Naive thymus-derived CD4-positive, alpha-beta T cell (primary cell): ENCODE measurements around the gene SVOPL. TPM values are rescaled to one million over a fixed set of nuclear protein-coding genes. Genes with fewer than 3 reads are reported as not detected.

ENCODE experiments used
- ATAC-seq: fragments of 150-1000 bp; cut with Tn5 transposase; 2 replicates; pipeline ENCODE4 v1.10.0; 2021; ENCODE audit warnings: mild to moderate bottlenecking, moderate library complexity
- CTCF ChIA-PET: fragments of 350-600 bp; sonication (Branson Sonifier 250); formaldehyde crosslinking; loops from one replicate; lab custom pipeline; 2021; ENCODE audit warnings: antibody characterized with exemption; lab: Charles Lee
- POLR2A ChIA-PET: fragments of 350-600 bp; sonication (Branson Sonifier 250); formaldehyde crosslinking; loops from one replicate; lab custom pipeline; 2021; ENCODE audit warnings: antibody characterized with exemption, inconsistent platforms; lab: Charles Lee
- DNase-seq, 9 donors: peaks; one replicate each; pipeline versions ENCODE4 v3.0.0 to v3.0.0-alpha.2; 2020 to 2022; ENCODE audit warnings: mixed read lengths in 1 of 9
- H3K27ac ChIP-seq: one replicate; pipeline ENCODE4 v1.7.0; 2013; ENCODE audit warnings: mild to moderate bottlenecking, low read depth, low read length, moderate library complexity
- H3K27me3 ChIP-seq, 2 donors: one replicate each; pipeline ENCODE4 v1.7.0; 2013; ENCODE audit warnings: low read length in 2 of 2, mild to moderate bottlenecking in 2 of 2, moderate library complexity in 2 of 2; ENCODE audit not compliant: control insufficient read depth in 2 of 2, insufficient read depth in 2 of 2
- H3K36me3 ChIP-seq, 3 experiments: 1 replicate in 2 of 3; 2 replicates in 1 of 3; pipeline ENCODE4 v1.7.0; 2013; ENCODE audit warnings: low read length in 3 of 3, mild to moderate bottlenecking in 3 of 3, moderate library complexity in 1 of 3; ENCODE audit not compliant: insufficient read depth in 3 of 3, control insufficient read depth in 2 of 3
- H3K4me1 ChIP-seq, 2 donors: one replicate each; pipeline ENCODE4 v1.7.0; 2013; ENCODE audit warnings: low read length in 2 of 2, mild to moderate bottlenecking in 2 of 2, moderate library complexity in 1 of 2; ENCODE audit not compliant: control insufficient read depth in 2 of 2, insufficient read depth in 2 of 2
- H3K4me3 ChIP-seq: 2 replicates; pipeline ENCODE4 v1.7.0; 2013; ENCODE audit warnings: mild to moderate bottlenecking, low read length
- H3K9me3 ChIP-seq, 3 experiments: 1 replicate in 2 of 3; 2 replicates in 1 of 3; pipeline ENCODE4 v1.7.0; 2013; ENCODE audit warnings: low read length in 3 of 3; ENCODE audit not compliant: control insufficient read depth in 2 of 3
- H3K27ac Mint-ChIP-seq, 9 donors: one replicate each; pipeline ENCODE4 v1.8.0; 2020 to 2022; ENCODE audit warnings: mixed read lengths in 9 of 9, mild to moderate bottlenecking in 8 of 9, moderate library complexity in 5 of 9, inconsistent platforms in 2 of 9
- H3K27me3 Mint-ChIP-seq, 5 donors: one replicate each; pipeline ENCODE4 v1.8.0; 2021 to 2022; ENCODE audit warnings: mixed read lengths in 5 of 5, mild to moderate bottlenecking in 1 of 5
- H3K36me3 Mint-ChIP-seq, 5 donors: one replicate each; pipeline ENCODE4 v1.8.0; 2020 to 2022; ENCODE audit warnings: mixed read lengths in 5 of 5, mild to moderate bottlenecking in 3 of 5, inconsistent platforms in 1 of 5
- H3K4me1 Mint-ChIP-seq, 7 donors: one replicate each; pipeline ENCODE4 v1.8.0; 2020 to 2022; ENCODE audit warnings: mixed read lengths in 7 of 7, mild to moderate bottlenecking in 3 of 7, inconsistent platforms in 1 of 7
- H3K4me3 Mint-ChIP-seq, 10 donors: one replicate each; pipeline ENCODE4 v1.8.0; 2020 to 2022; ENCODE audit warnings: mild to moderate bottlenecking in 10 of 10, mixed read lengths in 10 of 10, moderate library complexity in 6 of 10, inconsistent platforms in 2 of 10
- H3K9me3 Mint-ChIP-seq, 11 donors: one replicate each; pipeline ENCODE4 v1.8.0; 2020 to 2022; ENCODE audit warnings: mixed read lengths in 11 of 11, mild to moderate bottlenecking in 4 of 11, inconsistent platforms in 1 of 11, moderate library complexity in 1 of 11
- intact Hi-C, 2 donors: fragments of 100-400 bp; cut with micrococcal nuclease; formaldehyde crosslinking; loops; one replicate each; pipeline ENCODE4 v1.15.1; 2023
- polyA plus RNA-seq, 2 donors: library from polyadenylated mRNA; unstranded; fragments of 300-500 nt; fragmentation: Illumina TruSeq; gene quantifications; one replicate each; pipeline ENCODE4 v1.2.3, GENCODE V29; 2021
- total RNA-seq, 6 experiments: library from RNA in 5 of 6; stranded (reverse) in 5 of 6; gene quantifications; 1 replicate in 5 of 6; 2 replicates in 1 of 6; pipeline ENCODE4 v1.2.3 and lab custom pipeline; 2021 to 2026

The SVOPL gene
- total and polyA plus RNA-seq, 7 experiments from 2014 or later = 0.47 to 0.74 (median 0.64) TPM; not detected in 4

GRCh38 chr7:138584283-138584682 is 116.9 kb downstream of the SVOPL start:
- DNase-seq (no peak), ATAC-seq (no peak)
- H3K27ac ChIP-seq = no peak overlapping the region
- H3K27me3 ChIP-seq = no peaks in the 10 kb centered on the region
- H3K4me1 ChIP-seq = no peaks in the 10 kb centered on the region
- Mint-ChIP-seq H3K27ac (peak overlapping the region in 2 of 9 donors; percentile 0 to 34), H3K36me3 (peaks cover 7 to 70% (median 50%) of the 10 kb centered on the region in 5 donors), H3K9me3 (no peaks in the 10 kb centered on the region), H3K4me3 (no peak overlapping the region), H3K4me1 (peaks cover 0 to 4% (median 0%) of the 10 kb centered on the region in 7 donors), H3K27me3 (no peaks in the 10 kb centered on the region)
- intact Hi-C loops = loop anchor here in 1 of 2 donors (5.0 kb wide), 1 partner anchor 122 kb away; the partner anchor contains the start of gene TRIM24
- ChIA-PET POLR2A (no interaction called here), CTCF (no interaction called here)
- H3K4me3 ChIP-seq = no peak overlapping the region
- H3K36me3 ChIP-seq = peaks cover 9 to 33% (median 10%) of the 10 kb centered on the region in 3 experiments
- H3K9me3 ChIP-seq = no peaks in the 10 kb centered on the region

DNA sequence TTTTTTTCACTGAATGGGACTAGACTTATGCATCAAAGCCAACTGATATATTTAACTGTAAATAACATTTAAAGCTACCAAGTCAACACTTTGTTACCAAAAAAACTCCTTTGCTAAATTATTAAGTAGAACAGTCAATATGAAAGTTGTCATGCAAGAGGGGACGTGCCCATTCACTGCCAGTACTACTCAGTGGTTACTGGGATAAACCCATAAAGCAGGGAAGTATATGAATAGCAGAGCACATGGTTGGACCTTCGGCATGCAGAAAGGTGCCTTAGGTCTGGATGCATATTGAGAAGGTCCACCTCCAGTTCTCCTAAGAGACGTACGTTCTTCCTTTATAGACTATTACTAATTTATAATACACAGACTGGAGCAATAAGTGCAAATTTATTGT is 120.1 kb downstream of the SVOPL start:
- Mint-ChIP-seq H3K9me3 (no peaks in the 10 kb centered on the region), H3K27me3 (no peaks in the 10 kb centered on the region), H3K36me3 (peaks cover 8 to 80% (median 58%) of the 10 kb centered on the region in 5 donors), H3K27ac (no peak overlapping the region), H3K4me3 (no peak overlapping the region), H3K4me1 (no peaks in the 10 kb centered on the region)
- Histone ChIP-seq H3K36me3 (peaks cover 9 to 43% (median 10%) of the 10 kb centered on the region in 3 experiments), H3K4me1 (no peaks in the 10 kb centered on the region), H3K4me3 (no peak overlapping the region), H3K27ac (no peak overlapping the region), H3K9me3 (no peaks in the 10 kb centered on the region), H3K27me3 (no peaks in the 10 kb centered on the region)
- POLR2A ChIA-PET = no interaction called here
- intact Hi-C loops = loop anchor here in 1 of 2 donors (5.0 kb wide), 1 partner anchor 119 kb away; the partner anchor contains the start of gene TRIM24
- CTCF ChIA-PET = interaction anchor here (0.7 kb wide), 1 partner anchor 272 kb away, joined by 5 read pairs; no protein-coding TSS in a partner anchor
- ATAC-seq (no peak), DNase-seq (no peak)

- POLR2A ChIA-PET = interaction anchor here (0.7 kb wide), 1 partner anchor 19 kb away, joined by 3 read pairs; no protein-coding TSS in a partner anchor
- Mint-ChIP-seq H3K27me3 (no peaks in the 10 kb centered on the region), H3K4me3 (no peak overlapping the region), H3K9me3 (no peaks in the 10 kb centered on the region), H3K27ac (peak overlapping the region in 1 of 9 donors; percentile 49), H3K36me3 (peaks cover 5 to 74% (median 54%) of the 10 kb centered on the region in 5 donors), H3K4me1 (peaks cover 0 to 12% (median 6%) of the 10 kb centered on the region in 7 donors)
- no peaks in the 10 kb centered on the region for H3K4me1 ChIP-seq
- intact Hi-C loops = loop anchor here in 1 of 2 donors (5.0 kb wide), 1 partner anchor 117 kb away; the partner anchor contains the start of gene TRIM24
- DNase-seq (no peak), ATAC-seq (no peak)
- H3K36me3 ChIP-seq = peaks cover 9 to 44% (median 10%) of the 10 kb centered on the region in 3 experiments
- no peaks in the 10 kb centered on the region for H3K9me3 ChIP-seq
- H3K27ac ChIP-seq = no peak overlapping the region
- H3K4me3 ChIP-seq = no peak overlapping the region
- CTCF ChIA-PET = no interaction called here
- H3K27me3 ChIP-seq = no peaks in the 10 kb centered on the region
Observed at GRCh38 chr7:138579671-138580070, 121.5 kb downstream of the SVOPL start.

GRCh38 chr7:138579136-138579535 is 122.0 kb downstream of the SVOPL start:
- Histone ChIP-seq H3K9me3 (no peaks in the 10 kb centered on the region), H3K27me3 (no peaks in the 10 kb centered on the region), H3K36me3 (peaks cover 9 to 40% (median 10%) of the 10 kb centered on the region in 3 experiments), H3K4me3 (no peak overlapping the region), H3K27ac (no peak overlapping the region), H3K4me1 (no peaks in the 10 kb centered on the region)
- H3K4me1 Mint-ChIP-seq = peaks cover 0 to 15% (median 9%) of the 10 kb centered on the region in 7 donors
- intact Hi-C loops = no loop called here
- ChIA-PET POLR2A (no interaction called here), CTCF (no interaction called here)
- DNase-seq (no peak), ATAC-seq (no peak)
- no peak overlapping the region for H3K4me3 Mint-ChIP-seq
- no peaks in the 10 kb centered on the region for H3K9me3 Mint-ChIP-seq
- no peaks in the 10 kb centered on the region for H3K27me3 Mint-ChIP-seq
- peaks cover 6 to 72% (median 51%) of the 10 kb centered on the region in 5 donors for H3K36me3 Mint-ChIP-seq
- H3K27ac Mint-ChIP-seq = no peak overlapping the region

DNA sequence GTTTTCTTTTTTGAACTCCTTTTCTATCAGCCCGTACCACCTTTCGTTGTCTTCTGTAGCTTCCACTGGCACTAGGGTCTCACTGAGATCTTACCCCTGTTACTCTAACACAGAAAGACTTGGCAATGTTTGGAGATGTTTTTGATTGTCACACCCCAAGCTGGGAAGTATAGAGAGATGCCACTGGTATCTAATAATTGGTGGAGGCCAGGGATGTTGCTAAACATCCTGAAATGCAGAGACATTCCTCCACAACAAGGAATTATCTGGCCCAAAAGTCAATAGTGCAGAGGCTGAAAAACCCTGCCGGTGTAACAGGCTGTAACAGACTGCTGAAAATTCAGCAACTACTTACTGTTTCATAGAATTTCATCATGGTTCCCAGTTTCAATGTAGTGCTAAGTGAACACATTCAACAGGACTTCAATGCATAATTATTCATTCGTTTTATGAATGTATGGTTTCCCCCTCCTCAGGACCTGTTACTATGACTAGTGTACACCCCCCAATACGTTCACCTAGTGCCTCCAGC is 125.2 kb downstream of the SVOPL start:
- H3K27ac Mint-ChIP-seq = peak overlapping the region in 4 of 9 donors; percentile 0 to 53 (median 24)
- no peak overlapping the region for H3K4me3 ChIP-seq
- intact Hi-C loops = no loop called here
- CTCF ChIA-PET = no interaction called here
- H3K27me3 ChIP-seq = no peaks in the 10 kb centered on the region
- H3K4me1 Mint-ChIP-seq = peaks cover 0 to 20% (median 13%) of the 10 kb centered on the region in 7 donors
- DNase-seq (no peak), ATAC-seq (no peak)
- H3K27ac ChIP-seq = no peak overlapping the region
- H3K9me3 Mint-ChIP-seq = no peaks in the 10 kb centered on the region
- peaks cover 1 to 43% (median 8%) of the 10 kb centered on the region in 3 experiments for H3K36me3 ChIP-seq
- POLR2A ChIA-PET = no interaction called here
- no peaks in the 10 kb centered on the region for H3K9me3 ChIP-seq
- no peaks in the 10 kb centered on the region for H3K4me1 ChIP-seq
- H3K36me3 Mint-ChIP-seq = peaks cover 16 to 68% (median 51%) of the 10 kb centered on the region in 5 donors
- no peaks in the 10 kb centered on the region for H3K27me3 Mint-ChIP-seq
- H3K4me3 Mint-ChIP-seq = peak overlapping the region in 2 of 10 donors; percentile 0 to 1

- Histone ChIP-seq H3K27ac (no peak overlapping the region), H3K4me1 (no peaks in the 10 kb centered on the region), H3K4me3 (no peak overlapping the region), H3K27me3 (no peaks in the 10 kb centered on the region), H3K9me3 (no peaks in the 10 kb centered on the region), H3K36me3 (peaks cover 0 to 52% (median 4%) of the 10 kb centered on the region in 3 experiments)
- H3K27ac Mint-ChIP-seq = no peak overlapping the region
- ChIA-PET CTCF (no interaction called here), POLR2A (interaction anchor here (0.6 kb wide), 1 partner anchor 338 kb away, joined by 3 read pairs; no protein-coding TSS in a partner anchor)
- H3K4me3 Mint-ChIP-seq = no peak overlapping the region
- ATAC-seq (no peak), DNase-seq (no peak)
- no peaks in the 10 kb centered on the region for H3K27me3 Mint-ChIP-seq
- H3K4me1 Mint-ChIP-seq = peaks cover 0 to 20% (median 13%) of the 10 kb centered on the region in 7 donors
- H3K9me3 Mint-ChIP-seq = no peaks in the 10 kb centered on the region
- H3K36me3 Mint-ChIP-seq = peaks cover 16 to 68% (median 62%) of the 10 kb centered on the region in 5 donors
- intact Hi-C loops = no loop called here
Observed at GRCh38 chr7:138573741-138574140, 127.4 kb downstream of the SVOPL start.
